Upper lobe of right lung (tissue), 1 donor: ENCODE measurements around the gene COPZ2. TPM values are rescaled to one million over a fixed set of nuclear protein-coding genes. Genes with fewer than 3 reads are reported as not detected.
"Not testable (repeated sequence)": the region's sequence is repeated elsewhere in the genome, so short reads cannot be mapped to it uniquely, and the experiment has no call there.

ENCODE experiments used
- ATAC-seq: fragments of 200-7000 bp; cut with Tn5 transposase; one replicate; pipeline ENCODE4 v1.9.1; 2020; ENCODE audit warnings: mild to moderate bottlenecking, moderate library complexity
- DNase-seq: peaks from one replicate; pipeline ENCODE4 v3.0.0-alpha.2; 2020
- H3K27ac ChIP-seq: fragments of 200-600 bp; one replicate; pipeline ENCODE4 v1.8.0; 2022
- H3K27me3 ChIP-seq: fragments of 200-600 bp; one replicate; pipeline ENCODE4 v1.8.0; 2022; ENCODE audit warnings: mild to moderate bottlenecking
- H3K36me3 ChIP-seq: fragments of 200-600 bp; one replicate; pipeline ENCODE4 v1.8.0; 2022
- H3K4me1 ChIP-seq: fragments of 200-600 bp; one replicate; pipeline ENCODE4 v1.8.0; 2022
- H3K4me3 ChIP-seq: fragments of 200-600 bp; one replicate; pipeline ENCODE4 v1.8.0; 2022; ENCODE audit warnings: mild to moderate bottlenecking
- H3K9me3 ChIP-seq: fragments of 200-600 bp; one replicate; pipeline ENCODE4 v1.8.0; 2022
- CTCF ChIP-seq: fragments of 200-600 bp; IDR thresholded peaks from one replicate; pipeline ENCODE4 v1.8.0; 2022; ENCODE audit warnings: antibody characterized with exemption
- intact Hi-C: fragments of 100-400 bp; cut with DNase I; formaldehyde crosslinking; loops from one replicate; pipeline ENCODE4 v1.11.0; 2022
- total RNA-seq: library from RNA; stranded (reverse); fragmentation: NEBNext Ultra II Directional; extraction: Animal tissue kit (Norgen Biotek cat#: 25700); gene quantifications from one replicate; pipeline ENCODE4 v1.2.1, GENCODE V29; 2021
- donor health status: DM: no; HTN: yes; CAD: no; lungs with severe emphysema.

Gene COPZ2
- total RNA-seq, 1 donor from 2014 or later = 24.5 TPM

- H3K27ac ChIP-seq = no peak overlapping the region
- DNase-seq (no peak), ATAC-seq (no peak)
- H3K4me3 ChIP-seq = no peak overlapping the region
- H3K27me3 ChIP-seq = no peaks in the 10 kb centered on the region
- peaks cover 67% of the 10 kb centered on the region for H3K36me3 ChIP-seq
- no peak for TF ChIP-seq CTCF
- intact Hi-C loops = loop anchor here (5.0 kb wide), 1 partner anchor 44 kb away; no protein-coding TSS in a partner anchor
- no peaks in the 10 kb centered on the region for H3K9me3 ChIP-seq
- H3K4me1 ChIP-seq = no peaks in the 10 kb centered on the region
These were observed 34.1 kb upstream of the COPZ2 start for GRCh38 chr17:48071654-48072053.

- ATAC-seq (no peak), DNase-seq (no peak)
- no peak overlapping the region for H3K27ac ChIP-seq
- no peaks in the 10 kb centered on the region for H3K27me3 ChIP-seq
- no peak overlapping the region for H3K4me3 ChIP-seq
- H3K36me3 ChIP-seq = peaks cover 67% of the 10 kb centered on the region
- intact Hi-C loops = loop anchor here (5.0 kb wide), 1 partner anchor 43 kb away; no protein-coding TSS in a partner anchor
- H3K9me3 ChIP-seq = no peaks in the 10 kb centered on the region
- TF ChIP-seq CTCF = no peak
- no peaks in the 10 kb centered on the region for H3K4me1 ChIP-seq
These were observed 32.6 kb upstream of the COPZ2 start for GRCh38 chr17:48070195-48070594.

- DNase-seq = no peak
- H3K4me3 ChIP-seq = no peak overlapping the region
- intact Hi-C loops = no loop called here
- peaks cover 80% of the 10 kb centered on the region for H3K36me3 ChIP-seq
- H3K4me1 ChIP-seq = no peaks in the 10 kb centered on the region
- no peaks in the 10 kb centered on the region for H3K9me3 ChIP-seq
- TF ChIP-seq CTCF = peak; percentile 27
- no peak overlapping the region for H3K27ac ChIP-seq
- ATAC-seq = peak; percentile 42
- no peaks in the 10 kb centered on the region for H3K27me3 ChIP-seq
These were observed 30.9 kb upstream of the COPZ2 start for GRCh38 chr17:48068491-48068961.

DNA sequence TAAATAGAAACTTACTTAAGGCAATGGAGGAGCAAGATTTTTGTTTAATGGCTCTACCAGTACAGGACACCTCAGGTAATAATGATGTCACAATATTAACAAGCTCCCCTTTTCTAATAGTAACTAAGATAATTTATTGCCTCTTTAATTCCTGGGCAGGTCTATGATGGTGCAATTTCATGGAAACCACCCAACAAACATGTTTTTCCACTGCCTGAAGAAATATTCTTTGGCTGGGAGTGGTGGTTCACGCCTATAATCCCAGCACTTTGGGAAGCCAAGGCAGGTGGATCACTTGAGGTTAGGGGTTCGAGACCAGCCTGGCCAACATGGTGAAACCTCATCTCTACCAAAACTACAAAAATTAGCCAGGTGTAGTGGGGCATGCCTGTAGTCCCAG is 30.2 kb upstream of the COPZ2 start:
- H3K27ac ChIP-seq, DNase-seq, intact Hi-C loops, H3K9me3 ChIP-seq, H3K4me1 ChIP-seq, H3K27me3 ChIP-seq, H3K4me3 ChIP-seq, ATAC-seq: not testable (repeated sequence)
- peaks cover 81% of the 10 kb centered on the region for H3K36me3 ChIP-seq

DNA sequence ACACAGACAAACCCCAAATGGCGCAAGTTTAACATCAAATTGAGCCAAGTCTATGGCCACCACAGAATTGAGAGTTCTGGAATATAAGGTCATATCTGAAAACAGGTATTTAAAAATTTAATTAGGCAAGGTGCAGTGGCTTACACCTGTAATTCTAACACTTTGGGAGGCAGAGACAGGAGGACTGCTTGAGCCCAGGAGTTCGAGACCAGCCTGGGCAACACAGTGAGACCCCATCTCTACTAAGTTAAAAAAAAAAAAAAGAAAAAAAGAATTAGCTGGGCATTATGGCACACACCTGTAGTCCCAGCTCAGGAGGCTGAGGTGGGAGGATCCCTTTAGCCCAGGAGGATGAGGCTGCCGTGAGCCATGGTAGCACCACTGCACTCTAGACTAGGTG is 29.6 kb upstream of the COPZ2 start:
- H3K27ac ChIP-seq = no peak overlapping the region
- peaks cover 81% of the 10 kb centered on the region for H3K36me3 ChIP-seq
- no peaks in the 10 kb centered on the region for H3K4me1 ChIP-seq
- H3K9me3 ChIP-seq = no peaks in the 10 kb centered on the region
- DNase-seq = no peak
- no peak for ATAC-seq
- H3K4me3 ChIP-seq = no peak overlapping the region
- no peak for TF ChIP-seq CTCF
- H3K27me3 ChIP-seq = no peaks in the 10 kb centered on the region
- intact Hi-C loops = no loop called here

GRCh38 chr17:48066656-48067055 is 29.1 kb upstream of the COPZ2 start:
- Histone ChIP-seq H3K4me1 (no peaks in the 10 kb centered on the region), H3K4me3 (no peak overlapping the region), H3K9me3 (no peaks in the 10 kb centered on the region), H3K27me3 (no peaks in the 10 kb centered on the region), H3K36me3 (peaks cover 81% of the 10 kb centered on the region), H3K27ac (no peak overlapping the region)
- ATAC-seq (no peak), DNase-seq (no peak)
- intact Hi-C loops = no loop called here
- no peak for TF ChIP-seq CTCF
